HG02798 (cell line): Measurements from ENCODE around the gene BNC2.

Experiments used
- ATAC-seq: cut with Tn5 transposase; IDR thresholded peaks from one replicate; pipeline ENCODE4 v1.9.1; 2021; ENCODE audit warnings: mild to moderate bottlenecking; ENCODE audit not compliant: unreplicated experiment, poor library complexity

BNC2 gene

GRCh38 chr9:16361939-16362338, 508.5 kb downstream of the BNC2 start:
- ATAC-seq: no peak

- ATAC-seq: no peak
These were observed 509.4 kb downstream of the BNC2 start for GRCh38 chr9:16361118-16361517.

GRCh38 chr9:16360247-16360646, 510.2 kb downstream of the BNC2 start:
- ATAC-seq: no peak
